Mesothelial cell of epicardium (in vitro differentiated cells): ENCODE measurements around the gene MRGPRD. TPM values are rescaled to one million over a fixed set of nuclear protein-coding genes. Genes with fewer than 3 reads are reported as not detected.

ENCODE experiments used
- DNase-seq, 2 experiments: peaks; one replicate each; pipeline ENCODE4 v3.0.0; 2021; ENCODE audit warnings: low spot score in 2 of 2; ENCODE audit not compliant: unreplicated experiment in 2 of 2
- H3K27ac Mint-ChIP-seq: 2 replicates; pipeline ENCODE4 v1.8.0; 2021; ENCODE audit warnings: mixed read lengths
- H3K27me3 Mint-ChIP-seq: 2 replicates; pipeline ENCODE4 v1.8.0; 2021; ENCODE audit warnings: low read depth, mixed read lengths
- H3K36me3 Mint-ChIP-seq: 2 replicates; pipeline ENCODE4 v1.8.0; 2021; ENCODE audit warnings: mixed read lengths
- H3K4me1 Mint-ChIP-seq: 2 replicates; pipeline ENCODE4 v1.8.0; 2021; ENCODE audit warnings: mixed read lengths
- H3K4me3 Mint-ChIP-seq: 2 replicates; pipeline ENCODE4 v1.8.0; 2021; ENCODE audit warnings: mild to moderate bottlenecking, moderate library complexity, mixed read lengths
- H3K9me3 Mint-ChIP-seq: 2 replicates; pipeline ENCODE4 v1.8.0; 2021; ENCODE audit warnings: mixed read lengths
- CTCF ChIP-seq: fragments of 200-600 bp; sonication (generic); IDR thresholded peaks from one replicate; pipeline ENCODE4 v1.5.0; 2021; ENCODE audit warnings: antibody characterized with exemption; ENCODE audit not compliant: unreplicated experiment
- total RNA-seq: library from RNA; stranded (reverse); gene quantifications from 3 replicates; pipeline ENCODE4 v1.2.1, GENCODE V29; 2021

MRGPRD gene
- total RNA-seq, 1 donor from 2014 or later, result not detected

GRCh38 chr11:68934321-68934645, 46.5 kb downstream of the MRGPRD start:
- no peak for DNase-seq
- peaks cover 19% of the 10 kb centered on the region for H3K36me3 Mint-ChIP-seq
- no peaks in the 10 kb centered on the region for H3K9me3 Mint-ChIP-seq
- no peak overlapping the region for H3K27ac Mint-ChIP-seq
- no peaks in the 10 kb centered on the region for H3K4me1 Mint-ChIP-seq
- H3K4me3 Mint-ChIP-seq, result no peak overlapping the region
- no peak for TF ChIP-seq CTCF
- no peaks in the 10 kb centered on the region for H3K27me3 Mint-ChIP-seq

- no peaks in the 10 kb centered on the region for H3K27me3 Mint-ChIP-seq
- H3K4me3 Mint-ChIP-seq, result no peak overlapping the region
- no peak for DNase-seq
- no peak for TF ChIP-seq CTCF
- H3K36me3 Mint-ChIP-seq, result peaks cover 18% of the 10 kb centered on the region
- no peaks in the 10 kb centered on the region for H3K4me1 Mint-ChIP-seq
- no peaks in the 10 kb centered on the region for H3K9me3 Mint-ChIP-seq
- no peak overlapping the region for H3K27ac Mint-ChIP-seq
These were observed 47.0 kb downstream of the MRGPRD start for GRCh38 chr11:68933605-68934320.

DNA sequence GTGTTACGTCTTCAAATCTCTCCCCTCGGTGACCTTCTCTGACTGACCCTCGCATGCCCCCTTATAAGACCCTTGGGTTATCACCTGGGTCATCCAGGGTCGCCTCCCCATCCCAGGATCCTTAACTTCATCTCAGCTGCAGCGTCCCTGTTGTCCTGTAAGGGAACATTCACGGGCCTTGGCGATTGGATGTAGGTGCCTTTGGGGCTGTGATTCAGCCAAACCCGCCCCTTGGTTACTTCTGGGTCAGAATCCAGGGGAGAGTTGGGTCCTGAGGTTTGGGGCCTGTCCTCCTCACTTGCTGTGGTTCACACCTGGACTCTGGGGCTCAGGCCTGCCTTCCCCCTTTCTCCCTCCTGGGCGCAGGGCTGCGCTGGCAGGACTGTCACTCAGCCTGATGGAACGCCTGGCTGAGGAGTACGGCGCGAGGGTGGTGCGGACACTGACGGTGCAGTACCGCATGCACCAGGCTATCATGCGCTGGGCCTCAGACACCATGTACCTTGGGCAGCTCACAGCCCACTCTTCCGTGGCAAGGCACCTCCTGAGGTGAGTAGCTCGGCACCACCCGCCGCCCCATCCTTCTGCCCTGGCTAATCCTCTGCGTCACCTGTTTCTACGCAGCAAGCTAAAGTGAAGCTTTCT, 47.7 kb downstream of the MRGPRD start:
- no peak for TF ChIP-seq CTCF
- H3K36me3 Mint-ChIP-seq, result peaks cover 20% of the 10 kb centered on the region
- no peak overlapping the region for H3K4me3 Mint-ChIP-seq
- H3K27ac Mint-ChIP-seq, result no peak overlapping the region
- H3K27me3 Mint-ChIP-seq, result no peaks in the 10 kb centered on the region
- no peaks in the 10 kb centered on the region for H3K9me3 Mint-ChIP-seq
- H3K4me1 Mint-ChIP-seq, result no peaks in the 10 kb centered on the region
- no peak for DNase-seq

- peaks cover 27% of the 10 kb centered on the region for H3K36me3 Mint-ChIP-seq
- H3K4me1 Mint-ChIP-seq, result no peaks in the 10 kb centered on the region
- no peak overlapping the region for H3K27ac Mint-ChIP-seq
- no peaks in the 10 kb centered on the region for H3K27me3 Mint-ChIP-seq
- H3K4me3 Mint-ChIP-seq, result no peak overlapping the region
- no peak for TF ChIP-seq CTCF
- DNase-seq, result no peak
- H3K9me3 Mint-ChIP-seq, result no peaks in the 10 kb centered on the region
These were observed 48.4 kb downstream of the MRGPRD start for GRCh38 chr11:68932358-68932757.

GRCh38 chr11:68931911-68932310, 48.9 kb downstream of the MRGPRD start:
- Mint-ChIP-seq H3K36me3 (peaks cover 31% of the 10 kb centered on the region), H3K9me3 (no peaks in the 10 kb centered on the region)
- TF ChIP-seq CTCF, result no peak

More at GRCh38 chr11:68931911-68932310, 48.9 kb downstream of the MRGPRD start:
- DNase-seq, result no peak
- no peaks in the 10 kb centered on the region for H3K4me1 Mint-ChIP-seq
- H3K4me3 Mint-ChIP-seq, result no peak overlapping the region
- no peaks in the 10 kb centered on the region for H3K27me3 Mint-ChIP-seq
- no peak overlapping the region for H3K27ac Mint-ChIP-seq
